K562 (cell line): ENCODE results near the gene CPED1. TPM values are rescaled to one million over a fixed set of nuclear protein-coding genes. Genes with fewer than 3 reads are reported as not detected.

Experiments
- CREB1 ChIP-seq, 2 experiments: sonication (generic) in 1 of 2; formaldehyde crosslinking in 1 of 2; IDR thresholded peaks; 2 replicates each; pipeline versions ENCODE4 v1.6.1 to v1.8.0; 2012 to 2022; ENCODE audit warnings: inconsistent platforms in 1 of 2, mild to moderate bottlenecking in 1 of 2, missing genetic modification reagents in 1 of 2, moderate library complexity in 1 of 2
- FOXK2 ChIP-seq, 2 experiments: fragments of 450-650 bp; IDR thresholded peaks in 1 of 2; conservative IDR thresholded peaks in 1 of 2; 2 replicates each; pipeline ENCODE4 v1.6.1; 2016; ENCODE audit warnings: low read depth in 2 of 2, mild to moderate bottlenecking in 1 of 2
- KDM4B ChIP-seq, 2 experiments: fragments of 450-650 bp in 1 of 2; sonication (generic) in 1 of 2; IDR thresholded peaks; 2 replicates each; pipeline ENCODE4 v1.6.1; 2016 to 2017; ENCODE audit warnings: borderline replicate concordance in 2 of 2, antibody characterized with exemption in 1 of 2, low read depth in 1 of 2, mild to moderate bottlenecking in 1 of 2
- MCM7 ChIP-seq, 2 experiments: fragments of 450-650 bp; IDR thresholded peaks; 2 replicates each; pipeline ENCODE4 v1.6.1; 2016 to 2018
- PML ChIP-seq: IDR thresholded peaks from 2 replicates; pipeline ENCODE4 v1.6.1; 2012; ENCODE audit warnings: low read length, inconsistent platforms
- SMARCA5 ChIP-seq: fragments of 450-650 bp; IDR thresholded peaks from 2 replicates; pipeline ENCODE4 v1.6.1; 2016
- TAF7 ChIP-seq: fragments of 450-650 bp; IDR thresholded peaks from 2 replicates; pipeline ENCODE4 v1.6.1; 2016; ENCODE audit warnings: missing genetic modification characterization, missing compliant biosample characterization
- TBP ChIP-seq: optimal IDR thresholded peaks from 2 replicates; pipeline ENCODE3; 2011; ENCODE audit warnings: low read depth, low read length, improper control_type of control experiment
- WHSC1 ChIP-seq: IDR thresholded peaks from one replicate; pipeline ENCODE4 v1.6.1; 2012; ENCODE audit warnings: low read length, control low read depth, inconsistent platforms
- ZNF3 ChIP-seq: fragments of 250-450 bp; sonication (Bioruptor Pico); IDR thresholded peaks from 2 replicates; pipeline ENCODE4 v1.5.0; 2021; ENCODE audit warnings: mild to moderate bottlenecking, moderate library complexity
- ZNF347 ChIP-seq: fragments of 450-650 bp; formaldehyde crosslinking; IDR thresholded peaks from 2 replicates; pipeline ENCODE4 v1.4.0; 2020; ENCODE audit warnings: low read depth, mild to moderate bottlenecking, moderate library complexity
- ZNF830 ChIP-seq: fragments of 250-450 bp; sonication (Bioruptor Pico); IDR thresholded peaks from 2 replicates; pipeline ENCODE4 v1.5.0; 2021; ENCODE audit warnings: mild to moderate bottlenecking
- polyA plus RNA-seq, 8 experiments: library from polyadenylated mRNA; depleted of rRNA in 4 of 8; stranded (reverse) in 5 of 8; unstranded in 3 of 8; fragments of >200 nt; fragmentation: Nextera tagmentation in 2 of 8; fragmentation: Illumina TruSeq in 1 of 8; extraction: Ambion mirVana in 2 of 8; extraction: Trizol in 1 of 8; gene quantifications; 2 replicates each; pipeline versions ENCODE4 v1.2.1 to v1.2.3, GENCODE V29; 2011 to 2014; ENCODE audit warnings: inconsistent platforms in 1 of 8, missing spikeins in 1 of 8
- total RNA-seq, 7 experiments: library from RNA; depleted of rRNA in 6 of 7; stranded (reverse); fragments of >200 nt in 6 of 7; fragmentation: Illumina TruSeq in 2 of 7; extraction: Trizol in 2 of 7; gene quantifications; 2 replicates each; pipeline versions ENCODE4 v1.2.1 to v1.2.3, GENCODE V29; 2011 to 2021; ENCODE audit warnings: low replicate concordance in 1 of 7
- TF ChIP-seq, protein P1 (sequence below): sonication (generic); formaldehyde crosslinking; IDR thresholded peaks from 2 replicates; pipeline ENCODE4 v1.8.1; 2023; ENCODE audit warnings: mild to moderate bottlenecking, missing genetic modification reagents
- TF ChIP-seq, protein P2 (sequence below), 2 experiments: fragments of 450-650 bp in 1 of 2; sonication (generic) in 1 of 2; formaldehyde crosslinking in 1 of 2; IDR thresholded peaks; 2 replicates each; pipeline versions ENCODE4 v1.7.1 to v1.9.0; 2016 to 2022; ENCODE audit warnings: inconsistent platforms in 1 of 2, mild to moderate bottlenecking in 1 of 2, missing genetic modification reagents in 1 of 2
- TF ChIP-seq, protein P3 (sequence below): IDR thresholded peaks from 2 replicates; pipeline ENCODE4 v1.6.1; 2014; ENCODE audit warnings: antibody characterized with exemption

Gene CPED1
- total and polyA plus RNA-seq, 9 of the 15 experiments (the other 6 are each of a cell fraction or from before 2014, with no cell fraction given): 195 to 393 (median 290) TPM

DNA sequence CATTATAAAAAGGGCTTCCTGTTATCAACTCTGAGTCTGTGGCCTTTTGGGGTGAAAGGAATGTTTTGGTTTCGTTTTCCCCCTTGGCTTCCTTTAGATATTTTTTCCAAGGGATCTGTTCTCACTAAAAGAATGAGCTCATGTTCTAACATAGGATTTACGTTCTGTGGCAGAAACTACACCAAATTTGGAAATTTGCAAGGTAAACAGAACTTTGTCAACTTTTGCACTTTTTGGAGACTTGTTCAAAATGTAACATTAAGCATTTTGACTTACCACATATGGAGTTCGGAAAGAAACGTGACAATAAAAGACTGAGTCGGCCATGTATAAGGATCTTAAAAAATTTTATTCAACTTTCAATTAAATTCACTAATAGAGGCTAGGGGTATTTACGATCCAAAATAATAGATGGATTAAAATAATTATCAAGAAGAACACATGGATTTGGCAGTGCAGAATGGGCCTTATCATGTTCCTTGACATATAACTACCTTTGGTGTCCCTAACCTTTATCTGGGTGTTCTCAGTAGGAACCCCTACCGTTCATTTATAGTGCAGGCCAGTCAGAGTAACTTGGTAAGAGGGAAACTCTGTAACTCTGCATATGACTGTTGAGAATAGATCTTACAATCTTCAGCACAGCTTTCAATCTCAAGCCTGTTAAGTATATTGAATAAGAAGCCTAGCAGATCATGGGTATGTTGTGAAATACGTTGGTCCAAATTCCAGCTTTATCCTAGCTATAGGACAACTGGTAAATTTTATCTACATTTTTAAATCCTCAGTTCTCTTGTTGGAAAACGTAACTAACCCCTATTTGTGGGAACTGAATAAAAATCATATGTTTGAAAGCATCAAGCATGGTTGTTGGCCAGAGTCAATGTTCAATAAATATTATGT lies 11.8 kb downstream of the CPED1 start (continued):
- TF ChIP-seq, protein P1, sequence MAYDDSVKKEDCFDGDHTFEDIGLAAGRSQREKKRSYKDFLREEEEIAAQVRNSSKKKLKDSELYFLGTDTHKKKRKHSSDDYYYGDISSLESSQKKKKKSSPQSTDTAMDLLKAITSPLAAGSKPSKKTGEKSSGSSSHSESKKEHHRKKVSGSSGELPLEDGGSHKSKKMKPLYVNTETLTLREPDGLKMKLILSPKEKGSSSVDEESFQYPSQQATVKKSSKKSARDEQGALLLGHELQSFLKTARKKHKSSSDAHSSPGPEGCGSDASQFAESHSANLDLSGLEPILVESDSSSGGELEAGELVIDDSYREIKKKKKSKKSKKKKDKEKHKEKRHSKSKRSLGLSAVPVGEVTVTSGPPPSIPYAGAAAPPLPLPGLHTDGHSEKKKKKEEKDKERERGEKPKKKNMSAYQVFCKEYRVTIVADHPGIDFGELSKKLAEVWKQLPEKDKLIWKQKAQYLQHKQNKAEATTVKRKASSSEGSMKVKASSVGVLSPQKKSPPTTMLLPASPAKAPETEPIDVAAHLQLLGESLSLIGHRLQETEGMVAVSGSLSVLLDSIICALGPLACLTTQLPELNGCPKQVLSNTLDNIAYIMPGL (CRISPR knock-in tag): no peak
- TF ChIP-seq TBP: no peak
- TF ChIP-seq, protein P2, sequence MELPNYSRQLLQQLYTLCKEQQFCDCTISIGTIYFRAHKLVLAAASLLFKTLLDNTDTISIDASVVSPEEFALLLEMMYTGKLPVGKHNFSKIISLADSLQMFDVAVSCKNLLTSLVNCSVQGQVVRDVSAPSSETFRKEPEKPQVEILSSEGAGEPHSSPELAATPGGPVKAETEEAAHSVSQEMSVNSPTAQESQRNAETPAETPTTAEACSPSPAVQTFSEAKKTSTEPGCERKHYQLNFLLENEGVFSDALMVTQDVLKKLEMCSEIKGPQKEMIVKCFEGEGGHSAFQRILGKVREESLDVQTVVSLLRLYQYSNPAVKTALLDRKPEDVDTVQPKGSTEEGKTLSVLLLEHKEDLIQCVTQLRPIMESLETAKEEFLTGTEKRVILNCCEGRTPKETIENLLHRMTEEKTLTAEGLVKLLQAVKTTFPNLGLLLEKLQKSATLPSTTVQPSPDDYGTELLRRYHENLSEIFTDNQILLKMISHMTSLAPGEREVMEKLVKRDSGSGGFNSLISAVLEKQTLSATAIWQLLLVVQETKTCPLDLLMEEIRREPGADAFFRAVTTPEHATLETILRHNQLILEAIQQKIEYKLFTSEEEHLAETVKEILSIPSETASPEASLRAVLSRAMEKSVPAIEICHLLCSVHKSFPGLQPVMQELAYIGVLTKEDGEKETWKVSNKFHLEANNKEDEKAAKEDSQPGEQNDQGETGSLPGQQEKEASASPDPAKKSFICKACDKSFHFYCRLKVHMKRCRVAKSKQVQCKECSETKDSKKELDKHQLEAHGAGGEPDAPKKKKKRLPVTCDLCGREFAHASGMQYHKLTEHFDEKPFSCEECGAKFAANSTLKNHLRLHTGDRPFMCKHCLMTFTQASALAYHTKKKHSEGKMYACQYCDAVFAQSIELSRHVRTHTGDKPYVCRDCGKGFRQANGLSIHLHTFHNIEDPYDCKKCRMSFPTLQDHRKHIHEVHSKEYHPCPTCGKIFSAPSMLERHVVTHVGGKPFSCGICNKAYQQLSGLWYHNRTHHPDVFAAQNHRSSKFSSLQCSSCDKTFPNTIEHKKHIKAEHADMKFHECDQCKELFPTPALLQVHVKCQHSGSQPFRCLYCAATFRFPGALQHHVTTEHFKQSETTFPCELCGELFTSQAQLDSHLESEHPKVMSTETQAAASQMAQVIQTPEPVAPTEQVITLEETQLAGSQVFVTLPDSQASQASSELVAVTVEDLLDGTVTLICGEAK (IDR thresholded peaks at IDR 0.05): no peak
- TF ChIP-seq, protein P2 (CRISPR knock-in tag; IDR thresholded peaks at IDR 0.05): no peak
- peak in 1 of 2 experiments; percentile 44; a peak in 2 of 4 replicates for TF ChIP-seq FOXK2 (conservative IDR thresholded peaks at IDR 0.05 in 1 of 2, IDR thresholded peaks at IDR 0.05 in 1 of 2; ENCODE audit: low read depth in 2 of 2)
- TF ChIP-seq KDM4B (IDR thresholded peaks at IDR 0.05; ENCODE audit: borderline replicate concordance in 2 of 2, low read depth in 1 of 2): no peak
- no peak for TF ChIP-seq MCM7 (IDR thresholded peaks at IDR 0.05)
- no peak for TF ChIP-seq ZNF830
- no peak for TF ChIP-seq ZNF347 (CRISPR knock-in tag)
- no peak for TF ChIP-seq CREB1 (IDR thresholded peaks at IDR 0.05)
- TF ChIP-seq CREB1 (CRISPR knock-in tag; IDR thresholded peaks at IDR 0.05): no peak
- no peak for TF ChIP-seq WHSC1
- no peak; the same call in 1 of the 2 replicates for TF ChIP-seq ZNF3
- TF ChIP-seq, protein P3, sequence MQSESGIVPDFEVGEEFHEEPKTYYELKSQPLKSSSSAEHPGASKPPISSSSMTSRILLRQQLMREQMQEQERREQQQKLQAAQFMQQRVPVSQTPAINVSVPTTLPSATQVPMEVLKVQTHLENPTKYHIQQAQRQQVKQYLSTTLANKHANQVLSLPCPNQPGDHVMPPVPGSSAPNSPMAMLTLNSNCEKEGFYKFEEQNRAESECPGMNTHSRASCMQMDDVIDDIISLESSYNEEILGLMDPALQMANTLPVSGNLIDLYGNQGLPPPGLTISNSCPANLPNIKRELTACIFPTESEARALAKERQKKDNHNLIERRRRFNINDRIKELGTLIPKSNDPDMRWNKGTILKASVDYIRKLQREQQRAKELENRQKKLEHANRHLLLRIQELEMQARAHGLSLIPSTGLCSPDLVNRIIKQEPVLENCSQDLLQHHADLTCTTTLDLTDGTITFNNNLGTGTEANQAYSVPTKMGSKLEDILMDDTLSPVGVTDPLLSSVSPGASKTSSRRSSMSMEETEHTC: no peak
- no peak for TF ChIP-seq SMARCA5
- no peak for TF ChIP-seq TAF7 (tag)
- peak; percentile 55 for TF ChIP-seq PML
